Mesothelial cell of epicardium (in vitro differentiated cells): ENCODE measurements around the gene THBS4. TPM values are rescaled to one million over a fixed set of nuclear protein-coding genes. Genes with fewer than 3 reads are reported as not detected.

Source experiments
- DNase-seq, 2 experiments: peaks; one replicate each; pipeline ENCODE4 v3.0.0; 2021; ENCODE audit warnings: low spot score in 2 of 2; ENCODE audit not compliant: unreplicated experiment in 2 of 2
- H3K27ac Mint-ChIP-seq: 2 replicates; pipeline ENCODE4 v1.8.0; 2021; ENCODE audit warnings: mixed read lengths
- H3K27me3 Mint-ChIP-seq: 2 replicates; pipeline ENCODE4 v1.8.0; 2021; ENCODE audit warnings: low read depth, mixed read lengths
- H3K36me3 Mint-ChIP-seq: 2 replicates; pipeline ENCODE4 v1.8.0; 2021; ENCODE audit warnings: mixed read lengths
- H3K4me1 Mint-ChIP-seq: 2 replicates; pipeline ENCODE4 v1.8.0; 2021; ENCODE audit warnings: mixed read lengths
- H3K4me3 Mint-ChIP-seq: 2 replicates; pipeline ENCODE4 v1.8.0; 2021; ENCODE audit warnings: mild to moderate bottlenecking, moderate library complexity, mixed read lengths
- H3K9me3 Mint-ChIP-seq: 2 replicates; pipeline ENCODE4 v1.8.0; 2021; ENCODE audit warnings: mixed read lengths
- total RNA-seq: library from RNA; stranded (reverse); gene quantifications from 3 replicates; pipeline ENCODE4 v1.2.1, GENCODE V29; 2021
- TF ChIP-seq, protein P1 (sequence below): fragments of 200-600 bp; sonication (generic); IDR thresholded peaks from one replicate; pipeline ENCODE4 v1.5.0; 2021; ENCODE audit warnings: antibody characterized with exemption; ENCODE audit not compliant: unreplicated experiment

THBS4 gene
- total RNA-seq, 1 donor from 2014 or later, result 17.3 TPM

DNA sequence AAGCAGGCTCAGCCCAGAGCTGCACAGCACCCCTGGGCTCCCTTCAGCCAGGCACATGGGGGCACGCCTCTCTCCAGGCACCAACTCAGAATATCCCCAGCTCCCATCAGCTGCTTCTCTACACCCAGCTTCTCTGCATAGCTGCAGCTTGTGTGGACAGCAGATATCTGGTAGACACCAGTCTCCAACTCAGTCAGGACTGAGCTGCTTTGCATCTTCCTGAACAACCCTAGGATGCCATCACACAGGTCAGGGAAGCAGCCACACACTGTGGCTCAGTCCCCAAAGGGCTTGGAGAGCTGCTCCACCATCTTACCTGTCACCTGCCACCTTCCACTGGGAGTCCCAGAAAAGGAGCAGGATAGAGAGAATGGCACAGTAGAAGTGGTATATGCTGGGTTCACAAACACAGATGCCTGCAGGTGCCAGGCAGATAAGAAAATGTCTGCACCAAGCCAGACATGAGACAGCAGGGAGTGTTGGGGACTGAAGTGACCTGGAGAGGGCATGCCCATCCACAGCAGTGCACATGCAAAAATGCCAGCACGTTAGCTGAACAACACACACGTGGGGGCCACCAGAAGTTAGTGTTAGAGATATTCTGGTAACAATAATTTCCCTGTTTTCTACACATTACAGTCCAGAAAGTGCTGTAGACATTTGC is 42.0 kb downstream of the THBS4 start:
- TF ChIP-seq, protein P1, sequence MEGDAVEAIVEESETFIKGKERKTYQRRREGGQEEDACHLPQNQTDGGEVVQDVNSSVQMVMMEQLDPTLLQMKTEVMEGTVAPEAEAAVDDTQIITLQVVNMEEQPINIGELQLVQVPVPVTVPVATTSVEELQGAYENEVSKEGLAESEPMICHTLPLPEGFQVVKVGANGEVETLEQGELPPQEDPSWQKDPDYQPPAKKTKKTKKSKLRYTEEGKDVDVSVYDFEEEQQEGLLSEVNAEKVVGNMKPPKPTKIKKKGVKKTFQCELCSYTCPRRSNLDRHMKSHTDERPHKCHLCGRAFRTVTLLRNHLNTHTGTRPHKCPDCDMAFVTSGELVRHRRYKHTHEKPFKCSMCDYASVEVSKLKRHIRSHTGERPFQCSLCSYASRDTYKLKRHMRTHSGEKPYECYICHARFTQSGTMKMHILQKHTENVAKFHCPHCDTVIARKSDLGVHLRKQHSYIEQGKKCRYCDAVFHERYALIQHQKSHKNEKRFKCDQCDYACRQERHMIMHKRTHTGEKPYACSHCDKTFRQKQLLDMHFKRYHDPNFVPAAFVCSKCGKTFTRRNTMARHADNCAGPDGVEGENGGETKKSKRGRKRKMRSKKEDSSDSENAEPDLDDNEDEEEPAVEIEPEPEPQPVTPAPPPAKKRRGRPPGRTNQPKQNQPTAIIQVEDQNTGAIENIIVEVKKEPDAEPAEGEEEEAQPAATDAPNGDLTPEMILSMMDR, result no peak
- Mint-ChIP-seq H3K27ac (no peak overlapping the region), H3K27me3 (no peaks in the 10 kb centered on the region), H3K4me1 (peaks cover 7% of the 10 kb centered on the region), H3K4me3 (no peak overlapping the region), H3K9me3 (no peaks in the 10 kb centered on the region), H3K36me3 (peaks cover 11% of the 10 kb centered on the region)
- no peak for DNase-seq

DNA sequence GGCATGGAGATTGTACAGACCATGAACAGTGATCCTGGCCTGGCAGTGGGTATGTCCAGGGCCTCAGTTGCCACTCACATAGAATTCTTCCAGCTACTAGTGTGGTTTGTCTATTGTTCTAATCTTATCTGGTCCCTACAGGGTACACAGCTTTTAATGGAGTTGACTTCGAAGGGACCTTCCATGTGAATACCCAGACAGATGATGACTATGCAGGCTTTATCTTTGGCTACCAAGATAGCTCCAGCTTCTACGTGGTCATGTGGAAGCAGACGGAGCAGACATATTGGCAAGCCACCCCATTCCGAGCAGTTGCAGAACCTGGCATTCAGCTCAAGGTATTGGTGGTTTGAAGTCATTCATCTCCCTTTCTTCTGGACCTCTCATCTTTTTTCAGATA is 43.8 kb downstream of the THBS4 start:
- TF ChIP-seq, protein P1, result no peak
- no peaks in the 10 kb centered on the region for H3K9me3 Mint-ChIP-seq
- peaks cover 19% of the 10 kb centered on the region for H3K4me1 Mint-ChIP-seq
- H3K4me3 Mint-ChIP-seq, result no peak overlapping the region
- no peak for DNase-seq
- H3K27me3 Mint-ChIP-seq, result no peaks in the 10 kb centered on the region
- H3K36me3 Mint-ChIP-seq, result peaks cover 10% of the 10 kb centered on the region
- no peak overlapping the region for H3K27ac Mint-ChIP-seq

DNA sequence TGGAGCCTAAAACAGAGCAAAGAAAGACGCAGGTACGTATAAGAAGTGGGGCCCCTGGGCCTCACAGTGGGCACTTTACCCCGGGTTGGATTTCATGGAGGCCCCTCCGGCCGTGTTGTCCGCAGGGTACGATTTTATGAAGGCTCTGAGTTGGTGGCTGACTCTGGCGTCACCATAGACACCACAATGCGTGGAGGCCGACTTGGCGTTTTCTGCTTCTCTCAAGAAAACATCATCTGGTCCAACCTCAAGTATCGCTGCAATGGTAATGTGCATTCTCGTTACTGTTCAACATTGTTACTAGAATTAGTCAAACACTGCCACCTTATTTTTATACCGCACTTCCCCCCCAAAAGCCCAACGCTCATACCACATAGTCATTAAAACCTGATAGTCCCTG is 47.1 kb downstream of the THBS4 start:
- TF ChIP-seq, protein P1, result no peak
- H3K4me3 Mint-ChIP-seq, result no peak overlapping the region

DNA sequence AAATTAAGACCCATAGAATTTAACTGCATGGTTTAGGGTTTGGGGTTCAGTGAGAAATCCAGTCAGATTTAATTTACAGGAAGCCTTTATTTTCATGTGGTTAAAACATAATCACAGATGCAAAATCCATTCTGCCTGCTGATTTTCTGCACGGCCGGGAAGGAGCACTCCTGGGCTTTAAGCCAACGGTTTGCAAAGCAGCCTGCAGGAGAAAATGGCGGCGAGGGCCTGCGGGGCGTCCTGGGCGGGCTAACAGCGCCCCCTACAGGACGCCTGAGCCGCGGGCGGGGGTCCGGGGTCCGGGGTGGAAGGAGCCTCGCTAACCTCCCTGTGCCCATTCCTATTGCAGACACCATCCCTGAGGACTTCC is 47.6 kb downstream of the THBS4 start:
- no peaks in the 10 kb centered on the region for H3K9me3 Mint-ChIP-seq
- DNase-seq, result peak; percentile 63 to 79
- H3K4me1 Mint-ChIP-seq, result peaks cover 17% of the 10 kb centered on the region
- no peaks in the 10 kb centered on the region for H3K27me3 Mint-ChIP-seq
- TF ChIP-seq, protein P1, result peak; percentile 83
- peak overlapping the region; percentile 21 for H3K27ac Mint-ChIP-seq
- H3K4me3 Mint-ChIP-seq, result no peak overlapping the region
- H3K36me3 Mint-ChIP-seq, result peaks cover 10% of the 10 kb centered on the region

More for the DNA sequence above, 47.1 kb downstream of the THBS4 start:
- Mint-ChIP-seq H3K27me3 (no peaks in the 10 kb centered on the region), H3K36me3 (peaks cover 10% of the 10 kb centered on the region), H3K27ac (no peak overlapping the region), H3K4me1 (peaks cover 17% of the 10 kb centered on the region), H3K9me3 (no peaks in the 10 kb centered on the region)
- DNase-seq, result no peak

DNA sequence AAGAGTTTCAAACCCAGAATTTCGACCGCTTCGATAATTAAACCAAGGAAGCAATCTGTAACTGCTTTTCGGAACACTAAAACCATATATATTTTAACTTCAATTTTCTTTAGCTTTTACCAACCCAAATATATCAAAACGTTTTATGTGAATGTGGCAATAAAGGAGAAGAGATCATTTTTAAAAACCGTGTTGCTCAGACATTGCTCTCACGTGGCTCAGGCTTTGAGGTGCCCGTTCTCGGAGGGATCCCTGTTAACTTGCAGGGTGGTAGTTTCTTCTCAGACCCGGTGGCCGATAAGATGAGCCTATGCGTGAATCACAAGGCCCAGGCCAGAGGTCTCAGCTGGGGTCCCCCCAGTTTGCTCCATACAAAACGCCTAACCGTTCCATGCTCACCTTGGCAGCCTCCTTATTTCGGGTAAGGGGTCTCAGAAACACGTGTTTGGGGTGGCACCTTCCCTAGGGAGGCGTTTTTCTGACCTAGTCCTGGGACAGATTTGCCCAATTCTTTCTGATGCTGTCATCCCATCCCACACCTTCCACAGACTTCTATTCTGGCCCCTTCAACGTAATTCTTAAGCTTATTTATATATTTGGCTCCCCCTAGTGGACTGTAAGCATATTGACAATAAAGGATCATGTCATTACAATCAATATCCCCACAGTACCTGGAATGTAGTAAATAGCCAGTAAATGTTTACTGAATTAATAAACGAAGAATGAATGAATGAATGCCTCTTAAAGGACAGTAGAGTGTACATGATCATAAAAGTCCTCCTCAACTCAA is 48.1 kb downstream of the THBS4 start:
- TF ChIP-seq, protein P1, result peak; percentile 70
- Mint-ChIP-seq H3K4me1 (peaks cover 17% of the 10 kb centered on the region), H3K36me3 (peaks cover 10% of the 10 kb centered on the region), H3K4me3 (no peak overlapping the region), H3K27me3 (no peaks in the 10 kb centered on the region), H3K27ac (peak overlapping the region; percentile 21), H3K9me3 (no peaks in the 10 kb centered on the region)
- no peak for DNase-seq
